Type B pancreatic cell (in vitro differentiated cells): ENCODE results near the gene CERT1. TPM values are rescaled to one million over a fixed set of nuclear protein-coding genes. Genes with fewer than 3 reads are reported as not detected.

Experiments used
- DNase-seq: peaks from one replicate; pipeline ENCODE4 v3.0.0; 2021; ENCODE audit warnings: mixed read lengths; ENCODE audit not compliant: unreplicated experiment; ENCODE audit errors: extremely low spot score
- H3K27ac Mint-ChIP-seq: 2 replicates; pipeline ENCODE4 v1.8.0; 2021; ENCODE audit warnings: mild to moderate bottlenecking, mixed read lengths
- H3K27me3 Mint-ChIP-seq: 2 replicates; pipeline ENCODE4 v1.8.0; 2021; ENCODE audit warnings: mixed read lengths
- H3K36me3 Mint-ChIP-seq: 2 replicates; pipeline ENCODE4 v1.8.0; 2021; ENCODE audit warnings: mixed read lengths
- H3K4me1 Mint-ChIP-seq: one replicate; pipeline ENCODE4 v1.8.0; 2021; ENCODE audit warnings: mixed read lengths; ENCODE audit not compliant: unreplicated experiment
- H3K4me3 Mint-ChIP-seq: 2 replicates; pipeline ENCODE4 v1.8.0; 2021; ENCODE audit warnings: mild to moderate bottlenecking, mixed read lengths
- H3K9me3 Mint-ChIP-seq: 2 replicates; pipeline ENCODE4 v1.8.0; 2021; ENCODE audit warnings: mixed read lengths
- CTCF ChIP-seq: fragments of 200-600 bp; sonication (generic); conservative IDR thresholded peaks from 2 replicates; pipeline ENCODE4 v1.5.0; 2021; ENCODE audit warnings: antibody characterized with exemption, mild to moderate bottlenecking
- total RNA-seq: library from RNA; stranded (reverse); gene quantifications from 2 replicates; pipeline ENCODE4 v1.2.1, GENCODE V29; 2021; ENCODE audit warnings: low replicate concordance

CERT1 gene
- total RNA-seq, 1 donor from 2014 or later = 55.6 TPM

DNA sequence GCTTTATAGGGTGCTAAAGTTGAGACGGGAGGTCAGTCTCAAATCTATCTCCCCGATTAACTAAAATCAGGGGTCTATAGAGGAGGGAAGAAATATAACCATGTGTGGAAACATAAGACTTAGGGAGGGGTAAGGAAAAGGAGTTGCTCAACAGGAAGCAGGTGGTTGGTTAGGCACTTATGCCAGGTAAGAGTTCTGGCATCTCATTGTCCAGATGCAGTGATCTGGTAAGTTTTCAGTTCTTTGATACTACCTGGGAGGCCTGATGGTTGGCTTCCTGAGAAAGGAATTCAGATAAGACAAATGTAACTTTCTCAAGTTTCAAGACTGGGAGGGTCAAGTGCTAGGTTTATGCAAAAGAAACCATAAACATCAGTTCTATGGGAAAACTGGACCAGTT, 47.7 kb downstream of the CERT1 start:
- Mint-ChIP-seq H3K4me3 (no peak overlapping the region), H3K27me3 (no peaks in the 10 kb centered on the region), H3K27ac (peak overlapping the region; percentile 6), H3K36me3 (peaks cover 17% of the 10 kb centered on the region), H3K4me1 (peaks cover 39% of the 10 kb centered on the region), H3K9me3 (peaks cover 4% of the 10 kb centered on the region)
- DNase-seq = no peak
- TF ChIP-seq CTCF = no peak

- Mint-ChIP-seq H3K36me3 (peaks cover 24% of the 10 kb centered on the region), H3K4me1 (peaks cover 38% of the 10 kb centered on the region), H3K27me3 (peaks cover 4% of the 10 kb centered on the region), H3K9me3 (peaks cover 4% of the 10 kb centered on the region), H3K27ac (no peak overlapping the region), H3K4me3 (no peak overlapping the region)
- DNase-seq = no peak
- no peak for TF ChIP-seq CTCF
Observed at GRCh38 chr5:75461679-75462078, 49.8 kb downstream of the CERT1 start.

GRCh38 chr5:75460942-75461610, 50.4 kb downstream of the CERT1 start:
- Mint-ChIP-seq H3K4me3 (no peak overlapping the region), H3K9me3 (peaks cover 4% of the 10 kb centered on the region), H3K4me1 (peaks cover 32% of the 10 kb centered on the region), H3K27me3 (peaks cover 4% of the 10 kb centered on the region), H3K27ac (peak overlapping the region; percentile 18), H3K36me3 (peaks cover 24% of the 10 kb centered on the region)
- no peak for DNase-seq
- no peak for TF ChIP-seq CTCF

GRCh38 chr5:75460532-75460931, 50.9 kb downstream of the CERT1 start:
- H3K27ac Mint-ChIP-seq = peak overlapping the region; percentile 18
- DNase-seq = no peak
- H3K9me3 Mint-ChIP-seq = peaks cover 4% of the 10 kb centered on the region
- H3K4me1 Mint-ChIP-seq = peaks cover 26% of the 10 kb centered on the region
- peaks cover 4% of the 10 kb centered on the region for H3K27me3 Mint-ChIP-seq
- peaks cover 28% of the 10 kb centered on the region for H3K36me3 Mint-ChIP-seq
- no peak overlapping the region for H3K4me3 Mint-ChIP-seq
- TF ChIP-seq CTCF = no peak

DNA sequence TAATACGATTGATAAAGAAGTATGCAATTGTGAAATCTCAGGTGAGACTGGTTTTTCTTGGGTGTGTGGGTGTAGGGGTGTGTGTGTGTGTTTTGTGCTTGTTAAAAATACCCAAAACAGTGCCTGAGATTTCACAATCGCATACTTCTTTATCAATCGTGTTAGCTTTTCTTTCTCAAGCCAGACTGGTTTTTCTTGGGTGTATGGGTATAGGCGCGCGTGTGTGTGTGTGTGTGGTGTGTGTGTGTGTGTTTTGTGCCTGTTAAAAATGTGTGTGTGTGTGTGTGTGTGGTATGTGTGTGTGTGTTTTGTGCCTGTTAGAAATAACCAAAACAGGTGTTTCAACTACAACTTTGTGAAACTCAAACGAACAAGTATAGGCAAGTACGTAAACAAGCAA, 53.7 kb downstream of the CERT1 start:
- peak overlapping the region; percentile 87 for H3K4me3 Mint-ChIP-seq
- H3K4me1 Mint-ChIP-seq = peaks cover 10% of the 10 kb centered on the region
- no peak for TF ChIP-seq CTCF
- DNase-seq = no peak
- H3K9me3 Mint-ChIP-seq = peaks cover 4% of the 10 kb centered on the region
- H3K27ac Mint-ChIP-seq = peak overlapping the region; percentile 99
- peaks cover 4% of the 10 kb centered on the region for H3K27me3 Mint-ChIP-seq
- peaks cover 41% of the 10 kb centered on the region for H3K36me3 Mint-ChIP-seq
